ENCODE results near the gene GSPT1. TPM values are rescaled to one million over a fixed set of nuclear protein-coding genes. Genes with fewer than 3 reads are reported as not detected.

GSPT1 gene
- total RNA-seq, 4 donors from 2014 or later: 38.6 to 55.3 (median 52.0) TPM

DNA sequence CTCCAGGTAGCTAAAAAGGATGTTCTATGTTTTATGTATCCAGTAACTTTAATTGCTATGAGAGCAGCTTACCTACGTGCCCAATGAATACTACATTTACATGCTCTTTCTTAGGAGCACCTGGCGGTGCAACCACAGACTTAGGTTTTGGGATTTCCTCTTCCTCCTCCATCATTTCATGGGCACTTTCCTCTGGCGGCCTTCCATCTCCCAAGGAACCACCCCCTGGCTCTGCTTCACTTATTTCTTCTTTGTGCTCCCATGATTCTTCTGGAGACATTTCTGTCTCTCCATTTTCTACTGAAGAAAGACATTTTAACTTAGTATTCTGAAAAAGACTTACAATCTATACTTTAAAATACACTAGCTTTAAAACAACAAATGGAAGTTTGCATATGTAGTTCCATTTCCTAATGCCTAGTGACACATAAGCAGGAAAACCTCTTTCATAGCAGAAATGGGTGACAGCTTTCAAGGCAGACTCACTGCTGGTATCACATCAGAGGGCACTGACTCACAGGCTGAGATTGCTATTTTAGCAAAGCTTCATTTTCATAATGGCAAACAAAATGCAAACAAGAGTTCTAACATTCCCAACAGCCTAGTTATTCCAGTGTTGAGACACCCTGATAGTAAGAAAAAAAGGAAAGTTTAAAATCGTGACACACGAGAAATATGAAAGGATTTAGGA lies 19.1 kb downstream of the GSPT1 start:
- intact Hi-C loops (cut with DNase I; ENCODE audit: low total_unique reads): no loop called here
- DNase-seq (ENCODE audit: low spot score in 2 of 2): no peak
- TF ChIP-seq POLR2A (IDR thresholded peaks at IDR 0.05): no peak
- TF ChIP-seq, protein P1, sequence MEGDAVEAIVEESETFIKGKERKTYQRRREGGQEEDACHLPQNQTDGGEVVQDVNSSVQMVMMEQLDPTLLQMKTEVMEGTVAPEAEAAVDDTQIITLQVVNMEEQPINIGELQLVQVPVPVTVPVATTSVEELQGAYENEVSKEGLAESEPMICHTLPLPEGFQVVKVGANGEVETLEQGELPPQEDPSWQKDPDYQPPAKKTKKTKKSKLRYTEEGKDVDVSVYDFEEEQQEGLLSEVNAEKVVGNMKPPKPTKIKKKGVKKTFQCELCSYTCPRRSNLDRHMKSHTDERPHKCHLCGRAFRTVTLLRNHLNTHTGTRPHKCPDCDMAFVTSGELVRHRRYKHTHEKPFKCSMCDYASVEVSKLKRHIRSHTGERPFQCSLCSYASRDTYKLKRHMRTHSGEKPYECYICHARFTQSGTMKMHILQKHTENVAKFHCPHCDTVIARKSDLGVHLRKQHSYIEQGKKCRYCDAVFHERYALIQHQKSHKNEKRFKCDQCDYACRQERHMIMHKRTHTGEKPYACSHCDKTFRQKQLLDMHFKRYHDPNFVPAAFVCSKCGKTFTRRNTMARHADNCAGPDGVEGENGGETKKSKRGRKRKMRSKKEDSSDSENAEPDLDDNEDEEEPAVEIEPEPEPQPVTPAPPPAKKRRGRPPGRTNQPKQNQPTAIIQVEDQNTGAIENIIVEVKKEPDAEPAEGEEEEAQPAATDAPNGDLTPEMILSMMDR (IDR thresholded peaks at IDR 0.05): no peak
- 79 to 80% methylated on average over 5 of the region's 5 CpGs for WGBS, 2 donors
- no peak overlapping the region for H3K4me3 ChIP-seq (ENCODE audit: low read depth, poor library complexity, severe bottlenecking)

DNA sequence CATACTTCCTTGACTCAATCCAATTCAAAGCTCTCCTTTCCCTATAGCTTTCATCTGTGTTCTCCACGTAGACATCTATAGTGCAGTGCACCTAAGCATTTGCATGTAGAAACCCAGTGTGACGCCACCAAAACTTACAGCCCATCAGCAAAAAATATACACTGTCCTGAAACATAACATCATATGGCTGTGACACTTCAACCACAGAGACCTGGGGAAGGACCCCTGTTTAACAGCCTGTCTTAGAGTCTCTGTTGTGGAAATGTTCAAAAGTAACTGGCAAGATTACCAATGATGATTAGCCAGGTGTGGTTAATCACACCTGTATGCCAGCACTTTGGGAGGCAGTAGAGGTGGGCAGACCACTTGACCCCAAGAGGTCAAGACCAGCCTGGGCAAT lies 22.2 kb downstream of the GSPT1 start:
- 97 to 98% methylated on average over 2 of the region's 2 CpGs for WGBS, 2 donors
- TF ChIP-seq, protein P1 (IDR thresholded peaks at IDR 0.05): no peak
- intact Hi-C loops (cut with DNase I; ENCODE audit: low total_unique reads): no loop called here
- DNase-seq (ENCODE audit: low spot score in 2 of 2): no peak
- no peak overlapping the region for H3K4me3 ChIP-seq (ENCODE audit: low read depth, poor library complexity, severe bottlenecking)

DNA sequence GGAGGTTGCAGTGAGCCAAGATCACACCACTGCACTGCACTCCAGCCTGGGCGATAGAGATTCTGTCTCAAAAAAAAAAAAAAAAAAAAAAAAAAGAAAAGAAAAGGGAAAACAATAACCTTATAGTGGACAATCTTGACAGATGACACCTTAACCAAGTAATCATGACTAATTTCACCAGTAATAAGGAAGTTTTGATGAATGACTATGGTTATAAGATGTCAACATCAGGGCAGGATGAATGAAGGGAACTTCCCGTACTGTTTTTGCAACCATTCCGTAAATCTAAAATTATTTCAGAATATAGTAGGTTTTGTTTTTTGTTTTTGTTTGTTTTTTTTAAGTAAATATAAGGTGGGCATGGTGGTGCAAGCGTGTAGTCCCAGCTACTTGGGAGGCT lies 23.0 kb downstream of the GSPT1 start:
- 67 to 95% methylated on average over 4 of the region's 4 CpGs for WGBS, 2 donors
- no peak for TF ChIP-seq POLR2A (IDR thresholded peaks at IDR 0.05)
- TF ChIP-seq, protein P1 (IDR thresholded peaks at IDR 0.05): no peak
- no peak overlapping the region for H3K4me3 ChIP-seq (ENCODE audit: low read depth, poor library complexity, severe bottlenecking)
- no peak for DNase-seq (ENCODE audit: low spot score in 2 of 2)
- intact Hi-C loops (cut with DNase I; ENCODE audit: low total_unique reads): no loop called here

DNA sequence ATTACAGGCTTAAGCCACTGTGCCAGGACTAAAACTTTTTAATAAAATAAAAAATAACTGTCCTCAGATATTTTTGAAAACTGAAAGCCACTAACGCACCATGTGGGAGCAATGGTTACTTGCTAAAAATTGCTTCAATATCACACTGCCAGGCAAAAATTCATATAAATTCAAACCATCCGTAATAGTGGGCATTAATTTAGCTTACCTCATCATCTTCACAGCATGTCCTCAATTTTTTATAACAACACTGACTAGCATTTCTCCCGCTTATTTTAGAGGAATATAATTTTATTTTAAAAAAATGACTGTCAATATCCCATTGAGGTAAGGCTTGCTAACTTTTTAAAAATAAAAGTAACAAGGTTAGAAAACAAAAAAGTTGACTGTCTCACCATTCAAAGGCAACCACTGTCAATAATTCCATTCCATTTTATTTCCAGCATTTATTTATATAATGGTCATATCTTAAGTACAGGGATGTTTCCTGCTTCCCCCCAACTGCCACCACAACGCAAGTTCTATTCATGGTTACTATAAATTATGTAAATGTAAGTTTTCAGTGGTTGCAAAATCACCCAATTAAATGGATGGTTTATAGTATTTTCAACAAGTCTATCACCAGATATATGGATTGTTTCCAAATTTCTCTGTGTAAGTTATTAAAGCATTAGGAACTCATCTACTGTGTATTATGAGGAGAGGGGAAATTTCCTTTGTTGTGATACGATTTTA lies 25.4 kb downstream of the GSPT1 start:
- no peak for DNase-seq (ENCODE audit: low spot score in 2 of 2)
- WGBS, 2 donors: 76 to 83% methylated on average over 5 of the region's 5 CpGs
- intact Hi-C loops (cut with DNase I; ENCODE audit: low total_unique reads): no loop called here
- no peak overlapping the region for H3K4me3 ChIP-seq (ENCODE audit: low read depth, poor library complexity, severe bottlenecking)
- TF ChIP-seq, protein P1 (IDR thresholded peaks at IDR 0.05): no peak
- TF ChIP-seq POLR2A (IDR thresholded peaks at IDR 0.05): no peak

DNA sequence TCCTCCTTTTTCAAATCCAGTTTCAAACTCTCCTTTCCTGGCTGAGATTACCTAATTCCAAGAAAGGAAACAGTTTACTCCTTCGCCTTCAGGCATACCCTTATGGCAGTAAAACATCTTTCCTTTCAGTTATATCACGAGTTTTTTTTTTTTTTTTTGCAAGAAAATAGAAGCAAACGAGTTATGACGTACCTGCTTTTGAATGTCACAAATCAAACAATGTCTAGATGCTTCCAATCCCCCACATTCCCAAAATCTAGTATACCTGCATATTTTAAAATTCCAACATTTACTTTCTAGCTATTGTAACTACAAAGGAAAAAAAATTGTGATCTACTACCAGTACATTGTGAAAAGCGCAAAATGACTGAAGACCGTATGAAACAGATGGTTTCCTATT lies 28.9 kb downstream of the GSPT1 start:
- WGBS, 2 donors: 74 to 78% methylated on average over 6 of the region's 6 CpGs
- intact Hi-C loops (cut with DNase I; ENCODE audit: low total_unique reads): loop anchor here (1.0 kb wide), 1 partner anchor 8 kb away; no protein-coding TSS in a partner anchor
- no peak for DNase-seq (ENCODE audit: low spot score in 2 of 2)
- H3K4me3 ChIP-seq (ENCODE audit: low read depth, poor library complexity, severe bottlenecking): no peak overlapping the region
- no peak for TF ChIP-seq POLR2A (IDR thresholded peaks at IDR 0.05)
- TF ChIP-seq, protein P1 (IDR thresholded peaks at IDR 0.05): no peak
